ENCODE measurements around the gene HSF2BP.

- TF ChIP-seq, protein P1, sequence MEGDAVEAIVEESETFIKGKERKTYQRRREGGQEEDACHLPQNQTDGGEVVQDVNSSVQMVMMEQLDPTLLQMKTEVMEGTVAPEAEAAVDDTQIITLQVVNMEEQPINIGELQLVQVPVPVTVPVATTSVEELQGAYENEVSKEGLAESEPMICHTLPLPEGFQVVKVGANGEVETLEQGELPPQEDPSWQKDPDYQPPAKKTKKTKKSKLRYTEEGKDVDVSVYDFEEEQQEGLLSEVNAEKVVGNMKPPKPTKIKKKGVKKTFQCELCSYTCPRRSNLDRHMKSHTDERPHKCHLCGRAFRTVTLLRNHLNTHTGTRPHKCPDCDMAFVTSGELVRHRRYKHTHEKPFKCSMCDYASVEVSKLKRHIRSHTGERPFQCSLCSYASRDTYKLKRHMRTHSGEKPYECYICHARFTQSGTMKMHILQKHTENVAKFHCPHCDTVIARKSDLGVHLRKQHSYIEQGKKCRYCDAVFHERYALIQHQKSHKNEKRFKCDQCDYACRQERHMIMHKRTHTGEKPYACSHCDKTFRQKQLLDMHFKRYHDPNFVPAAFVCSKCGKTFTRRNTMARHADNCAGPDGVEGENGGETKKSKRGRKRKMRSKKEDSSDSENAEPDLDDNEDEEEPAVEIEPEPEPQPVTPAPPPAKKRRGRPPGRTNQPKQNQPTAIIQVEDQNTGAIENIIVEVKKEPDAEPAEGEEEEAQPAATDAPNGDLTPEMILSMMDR (IDR thresholded peaks at IDR 0.05; ENCODE audit: low read depth, low read length) = no peak
- TF ChIP-seq MYC (IDR thresholded peaks at IDR 0.05; ENCODE audit: low read depth, low read length) (no peak), POLR2A (IDR thresholded peaks at IDR 0.05; ENCODE audit: extremely low read depth, insufficient read length) (no peak)
Measured at GRCh38 chr21:43597540-43598250, 61.6 kb downstream of the HSF2BP start.

Measured in NB4 (cell line).